ENCODE measurements around the gene MTHFSD. TPM values are rescaled to one million over a fixed set of nuclear protein-coding genes. Genes with fewer than 3 reads are reported as not detected.

The MTHFSD gene
- total RNA-seq, 1 donor from 2014 or later = 14.1 TPM

- H3K27ac Mint-ChIP-seq (ENCODE audit: unreplicated experiment) = peak overlapping the region; percentile 100
Observed at GRCh38 chr16:86578611-86579267, 23.7 kb upstream of the MTHFSD start.

GRCh38 chr16:86578061-86578599 is 23.1 kb upstream of the MTHFSD start, which contains the start of gene FOXL1:
FOXL1 (plus strand) TSS chr16:86578549; CDS start chr16:86578724, 175 bp downstream.
- Mint-ChIP-seq H3K4me3 (ENCODE audit: unreplicated experiment) (peak within 1 kb of the TSS; percentile 98), H3K27me3 (ENCODE audit: unreplicated experiment) (no peaks in the 10 kb centered on the region), H3K36me3 (ENCODE audit: unreplicated experiment) (peaks cover 22% of the 10 kb centered on the region), H3K4me1 (ENCODE audit: unreplicated experiment) (peaks cover 83% of the 10 kb centered on the region), H3K9me3 (ENCODE audit: unreplicated experiment) (no peaks in the 10 kb centered on the region), H3K27ac (ENCODE audit: unreplicated experiment) (peak within 1 kb of the TSS; percentile 100)
- DNase-seq (ENCODE audit: extremely low spot score, unreplicated experiment) = no peak
- TF ChIP-seq CTCF (IDR thresholded peaks at IDR 0.05) = no peak

More at GRCh38 chr16:86578611-86579267, 23.7 kb upstream of the MTHFSD start:
- Mint-ChIP-seq H3K36me3 (ENCODE audit: unreplicated experiment) (peaks cover 21% of the 10 kb centered on the region), H3K4me1 (ENCODE audit: unreplicated experiment) (peaks cover 80% of the 10 kb centered on the region), H3K27me3 (ENCODE audit: unreplicated experiment) (no peaks in the 10 kb centered on the region), H3K4me3 (ENCODE audit: unreplicated experiment) (peak overlapping the region; percentile 98), H3K9me3 (ENCODE audit: unreplicated experiment) (no peaks in the 10 kb centered on the region)
- no peak for DNase-seq (ENCODE audit: extremely low spot score, unreplicated experiment)
- TF ChIP-seq CTCF (IDR thresholded peaks at IDR 0.05) = no peak

GRCh38 chr16:86577314-86577971 is 22.4 kb upstream of the MTHFSD start:
- H3K4me3 Mint-ChIP-seq (ENCODE audit: unreplicated experiment) = peak overlapping the region; percentile 98
- H3K36me3 Mint-ChIP-seq (ENCODE audit: unreplicated experiment) = peaks cover 27% of the 10 kb centered on the region
- H3K27me3 Mint-ChIP-seq (ENCODE audit: unreplicated experiment) = no peaks in the 10 kb centered on the region
- no peaks in the 10 kb centered on the region for H3K9me3 Mint-ChIP-seq (ENCODE audit: unreplicated experiment)
- peaks cover 89% of the 10 kb centered on the region for H3K4me1 Mint-ChIP-seq (ENCODE audit: unreplicated experiment)
- DNase-seq (ENCODE audit: extremely low spot score, unreplicated experiment) = no peak
- no peak for TF ChIP-seq CTCF (IDR thresholded peaks at IDR 0.05)
- H3K27ac Mint-ChIP-seq (ENCODE audit: unreplicated experiment) = peak overlapping the region; percentile 100

GRCh38 chr16:86576591-86577313 is 21.7 kb upstream of the MTHFSD start:
- no peaks in the 10 kb centered on the region for H3K9me3 Mint-ChIP-seq (ENCODE audit: unreplicated experiment)

More at GRCh38 chr16:86576591-86577313, 21.7 kb upstream of the MTHFSD start:
- Mint-ChIP-seq H3K36me3 (ENCODE audit: unreplicated experiment) (peaks cover 27% of the 10 kb centered on the region), H3K27ac (ENCODE audit: unreplicated experiment) (peak overlapping the region; percentile 100), H3K4me3 (ENCODE audit: unreplicated experiment) (peak overlapping the region; percentile 98), H3K4me1 (ENCODE audit: unreplicated experiment) (peaks cover 92% of the 10 kb centered on the region), H3K27me3 (ENCODE audit: unreplicated experiment) (no peaks in the 10 kb centered on the region)
- no peak for DNase-seq (ENCODE audit: extremely low spot score, unreplicated experiment)
- no peak for TF ChIP-seq CTCF (IDR thresholded peaks at IDR 0.05)
